Lung (tissue), 12 donors: ENCODE data around the gene DLST. TPM values are rescaled to one million over a fixed set of nuclear protein-coding genes. Genes with fewer than 3 reads are reported as not detected.

Experiments used
- ATAC-seq: fragments of 200-7000 bp; cut with Tn5 transposase; one replicate; pipeline ENCODE4 v1.9.1; 2020; ENCODE audit warnings: moderate number of reproducible peaks; ENCODE audit not compliant: insufficient read depth, low FRiP score
- DNase-seq, 3 donors: peaks; one replicate each; pipeline ENCODE4 v3.0.0-alpha.2; 2013 to 2017
- H3K27ac ChIP-seq, 2 donors: one replicate each; pipeline ENCODE4 v1.5.1; 2013; ENCODE audit warnings: mild to moderate bottlenecking in 2 of 2, moderate library complexity in 2 of 2, control low read depth in 1 of 2, inconsistent platforms in 1 of 2, low read depth in 1 of 2, low read length in 1 of 2
- H3K27me3 ChIP-seq, 3 donors: one replicate each; pipeline ENCODE4 v1.5.1; 2013; ENCODE audit warnings: low read length in 2 of 3; ENCODE audit not compliant: control insufficient read depth in 3 of 3, insufficient read depth in 3 of 3
- H3K36me3 ChIP-seq, 4 donors: one replicate each; pipeline ENCODE4 v1.5.1; 2013; ENCODE audit warnings: low read length in 4 of 4, mild to moderate bottlenecking in 1 of 4, moderate library complexity in 1 of 4; ENCODE audit not compliant: control insufficient read depth in 4 of 4, insufficient read depth in 4 of 4
- H3K4me1 ChIP-seq, 5 donors: one replicate each; pipeline ENCODE4 v1.5.1; 2013; ENCODE audit warnings: low read length in 5 of 5, mild to moderate bottlenecking in 2 of 5, moderate library complexity in 1 of 5; ENCODE audit not compliant: control insufficient read depth in 5 of 5, insufficient read depth in 5 of 5
- H3K4me3 ChIP-seq: one replicate; pipeline ENCODE4 v1.5.1; 2013; ENCODE audit warnings: mild to moderate bottlenecking, control low read depth, moderate library complexity
- H3K9ac ChIP-seq, 2 donors: one replicate each; pipeline ENCODE4 v1.5.1; 2013; ENCODE audit warnings: low read length in 2 of 2, control low read depth in 1 of 2; ENCODE audit not compliant: insufficient read depth in 1 of 2
- H3K9me3 ChIP-seq, 4 donors: one replicate each; pipeline ENCODE4 v1.5.1; 2013; ENCODE audit warnings: low read length in 3 of 4, mild to moderate bottlenecking in 1 of 4, moderate library complexity in 1 of 4; ENCODE audit not compliant: control insufficient read depth in 4 of 4, insufficient read depth in 3 of 4
- WGBS, 2 donors: extraction: QIAGEN DNeasy Blood & Tissue Kit; methylation state at CpG; one replicate each; pipeline ENCODE4 v1.1.7; 2013; 5-methylcytosine and 5-hydroxymethylcytosine counted together
- polyA plus RNA-seq, 2 donors: library from polyadenylated mRNA; stranded (reverse); fragments of 200-250 nt; gene quantifications; one replicate each; pipeline ENCODE4 v1.2.1, GENCODE V29; 2013
- total RNA-seq, 2 donors: library from RNA; depleted of rRNA in 1 of 2; stranded (reverse); fragments of >200 nt in 1 of 2; gene quantifications; one replicate each; pipeline ENCODE4 v1.2.1, GENCODE V29; 2014 to 2021
- TF ChIP-seq, protein P1 (sequence below): IDR thresholded peaks from 2 replicates; pipeline ENCODE4 v1.5.1; 2012; ENCODE audit warnings: mild to moderate bottlenecking; ENCODE audit errors: control extremely low read depth, extremely low read depth
- donor health status: control.
- donor health status: control.
- donor health status: Bipolar disorder and iron deficiency.
- donor health status: healthy.
- donor health status: DM: yes; HTN: yes; CAD: no.

DLST gene
- total and polyA plus RNA-seq, 4 donors = 37.3 to 79.1 (median 69.5) TPM

DNA sequence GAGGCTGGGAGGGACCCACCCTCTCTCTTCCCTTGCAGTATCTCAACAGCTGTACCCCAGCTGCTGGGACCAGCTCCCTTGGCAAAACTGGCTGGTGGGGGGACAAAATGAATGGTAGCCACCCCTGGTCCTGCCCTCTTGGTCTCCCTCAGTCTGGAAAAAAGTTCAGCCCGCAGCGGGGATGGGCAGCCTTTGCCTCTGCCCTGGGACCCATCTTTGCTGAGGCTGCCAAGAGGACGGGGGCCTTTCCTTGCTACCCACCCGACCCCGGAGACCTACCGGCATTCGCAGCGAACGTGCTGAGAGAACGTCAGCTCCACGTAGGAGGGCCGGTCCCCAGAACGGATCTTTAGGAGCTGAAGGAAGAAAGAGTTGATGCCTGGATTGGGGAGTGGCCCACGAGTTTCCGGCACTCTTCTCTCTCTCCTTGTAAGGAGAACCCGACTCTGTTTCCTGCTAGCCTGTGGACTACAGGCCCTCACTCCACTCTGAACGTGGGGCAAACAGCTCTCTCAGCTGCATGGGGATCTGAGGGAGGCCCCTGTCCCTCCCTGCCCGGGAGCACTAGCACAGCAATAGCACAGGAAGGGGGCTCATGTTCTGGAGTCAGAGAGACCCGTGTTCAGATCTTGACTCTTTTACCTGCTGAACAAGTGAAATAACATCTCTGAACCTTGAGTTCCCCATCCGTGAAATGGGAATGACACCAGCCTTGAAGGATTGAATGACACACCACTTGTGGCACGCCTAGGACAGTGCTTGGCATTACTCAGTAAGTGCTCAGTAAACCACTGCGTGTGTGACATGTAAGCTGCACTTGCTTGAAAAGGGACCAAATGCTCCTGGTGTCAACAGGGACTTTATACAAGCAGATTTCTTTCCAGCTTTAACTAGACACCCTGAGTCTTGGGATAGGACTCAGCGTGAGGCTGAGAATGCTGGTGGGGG lies 66.8 kb downstream of the DLST start:
- DNase-seq (no peak), ATAC-seq (no peak)
- TF ChIP-seq, protein P1, sequence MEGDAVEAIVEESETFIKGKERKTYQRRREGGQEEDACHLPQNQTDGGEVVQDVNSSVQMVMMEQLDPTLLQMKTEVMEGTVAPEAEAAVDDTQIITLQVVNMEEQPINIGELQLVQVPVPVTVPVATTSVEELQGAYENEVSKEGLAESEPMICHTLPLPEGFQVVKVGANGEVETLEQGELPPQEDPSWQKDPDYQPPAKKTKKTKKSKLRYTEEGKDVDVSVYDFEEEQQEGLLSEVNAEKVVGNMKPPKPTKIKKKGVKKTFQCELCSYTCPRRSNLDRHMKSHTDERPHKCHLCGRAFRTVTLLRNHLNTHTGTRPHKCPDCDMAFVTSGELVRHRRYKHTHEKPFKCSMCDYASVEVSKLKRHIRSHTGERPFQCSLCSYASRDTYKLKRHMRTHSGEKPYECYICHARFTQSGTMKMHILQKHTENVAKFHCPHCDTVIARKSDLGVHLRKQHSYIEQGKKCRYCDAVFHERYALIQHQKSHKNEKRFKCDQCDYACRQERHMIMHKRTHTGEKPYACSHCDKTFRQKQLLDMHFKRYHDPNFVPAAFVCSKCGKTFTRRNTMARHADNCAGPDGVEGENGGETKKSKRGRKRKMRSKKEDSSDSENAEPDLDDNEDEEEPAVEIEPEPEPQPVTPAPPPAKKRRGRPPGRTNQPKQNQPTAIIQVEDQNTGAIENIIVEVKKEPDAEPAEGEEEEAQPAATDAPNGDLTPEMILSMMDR = no peak
- Histone ChIP-seq H3K4me1 (peaks cover 0 to 44% (median 8%) of the 10 kb centered on the region in 5 donors), H3K36me3 (peaks cover 0 to 19% (median 6%) of the 10 kb centered on the region in 4 donors), H3K27me3 (no peaks in the 10 kb centered on the region), H3K4me3 (no peak overlapping the region), H3K9ac (no peak overlapping the region), H3K9me3 (no peaks in the 10 kb centered on the region), H3K27ac (no peak overlapping the region)
- WGBS, 2 donors = 83 to 88% methylated on average over 22 to 23 of the region's 23 CpGs

- H3K27me3 ChIP-seq = no peaks in the 10 kb centered on the region
- no peak for ATAC-seq
- no peak overlapping the region for H3K9ac ChIP-seq
- H3K36me3 ChIP-seq = peaks cover 0 to 19% (median 6%) of the 10 kb centered on the region in 4 donors
- H3K4me3 ChIP-seq = no peak overlapping the region
- H3K4me1 ChIP-seq = peaks cover 0 to 51% (median 13%) of the 10 kb centered on the region in 5 donors
- H3K9me3 ChIP-seq = no peaks in the 10 kb centered on the region
- TF ChIP-seq, protein P1 = no peak
- WGBS, 2 donors = 85 to 92% methylated on average over 15 to 16 of the region's 16 CpGs
- no peak for DNase-seq
- no peak overlapping the region for H3K27ac ChIP-seq
These were observed 67.5 kb downstream of the DLST start for GRCh38 chr14:74949191-74949601.

DNA sequence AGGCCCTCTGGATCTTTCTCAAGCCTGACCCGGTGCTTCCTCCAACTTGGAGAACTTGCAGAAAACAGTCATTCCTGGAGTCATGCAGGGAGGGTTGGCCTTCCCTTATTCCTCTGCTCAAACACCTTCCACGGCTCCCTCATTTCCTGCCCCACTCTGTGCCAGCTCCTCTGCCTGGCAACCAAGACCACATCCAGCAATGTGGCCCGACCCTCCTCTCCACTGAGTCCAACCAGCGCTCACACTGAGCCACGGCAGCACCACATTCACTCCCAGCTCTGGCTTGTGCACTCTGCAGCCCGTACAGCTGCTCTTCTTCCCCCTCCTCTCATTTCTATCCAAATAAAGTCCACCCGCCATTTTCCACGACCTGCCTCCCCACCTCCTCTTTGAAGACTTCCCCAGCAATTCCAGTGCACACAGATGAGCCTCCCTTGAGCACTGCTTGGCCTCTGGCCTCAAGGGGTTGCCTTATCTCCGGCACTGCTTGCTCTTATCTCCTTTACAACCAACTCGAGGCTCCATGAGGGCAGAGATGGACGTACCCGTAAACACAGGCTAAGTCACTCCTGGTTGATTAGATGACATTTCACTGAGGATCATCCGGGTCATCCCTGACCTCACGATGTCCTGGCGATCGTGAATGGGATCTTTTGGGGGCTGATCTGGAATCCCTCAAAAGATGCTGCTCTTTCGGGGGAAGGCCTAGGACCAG lies 68.3 kb downstream of the DLST start:
- no peak for DNase-seq
- Histone ChIP-seq H3K9ac (no peak overlapping the region), H3K9me3 (no peaks in the 10 kb centered on the region), H3K4me1 (peaks cover 0 to 55% (median 13%) of the 10 kb centered on the region in 5 donors), H3K36me3 (peaks cover 0 to 19% (median 6%) of the 10 kb centered on the region in 4 donors), H3K4me3 (no peak overlapping the region), H3K27ac (no peak overlapping the region), H3K27me3 (no peaks in the 10 kb centered on the region)
- ATAC-seq = no peak
- TF ChIP-seq, protein P1 = no peak
- WGBS, 2 donors = 85 to 89% methylated on average over 17 of the region's 17 CpGs
